GM18511 (cell line): Measurements from ENCODE around the gene USP53.
"Not testable (repeated sequence)": the region's sequence is repeated elsewhere in the genome, so short reads cannot be mapped to it uniquely, and the experiment has no call there.

Experiments used
- ATAC-seq: cut with Tn5 transposase; IDR thresholded peaks from one replicate; pipeline ENCODE4 v1.9.1; 2021; ENCODE audit warnings: mild to moderate bottlenecking, moderate library complexity; ENCODE audit not compliant: unreplicated experiment

USP53 gene

DNA sequence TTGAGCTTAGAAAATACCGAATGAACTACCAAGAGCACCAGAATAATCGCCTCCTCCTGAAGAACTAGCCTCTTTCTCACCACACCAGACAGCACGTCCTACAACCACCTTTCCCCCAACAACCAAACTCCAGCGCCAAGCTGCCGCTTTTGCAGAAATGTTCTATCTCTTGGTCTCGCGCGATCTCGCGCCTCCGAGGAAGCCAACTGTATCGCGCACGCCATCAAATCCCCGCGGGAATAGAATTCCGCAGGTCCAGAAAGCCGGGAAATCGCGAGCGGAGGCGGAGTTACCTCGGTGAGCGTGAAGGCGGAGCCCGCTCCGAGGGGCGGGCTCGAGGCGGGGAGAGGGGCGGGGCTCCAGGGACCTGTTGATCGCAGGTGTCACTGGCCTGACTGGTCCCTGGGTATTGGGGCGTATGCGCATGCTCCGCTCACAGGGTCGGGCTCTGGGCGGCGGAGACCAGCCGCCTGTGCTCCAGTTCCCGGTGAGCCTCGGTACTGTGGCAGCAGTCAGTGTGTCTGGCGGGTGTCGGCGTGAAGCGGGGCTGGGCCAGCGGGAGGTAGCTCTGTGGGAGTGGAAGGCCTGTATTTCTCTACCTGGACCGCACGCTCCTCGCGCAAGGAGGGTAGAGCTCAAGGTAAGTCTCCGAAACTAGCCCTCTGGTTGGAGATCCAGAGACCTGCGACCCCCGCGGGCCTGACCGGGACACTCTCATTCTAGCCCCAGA, at the start of gene USP53:
Gene USP53 (plus strand): TSS at position 480 of the 730 bp plus-strand sequence. CDS start 27,047 bp downstream, outside the sequence.
- ATAC-seq: peak; percentile 91

DNA sequence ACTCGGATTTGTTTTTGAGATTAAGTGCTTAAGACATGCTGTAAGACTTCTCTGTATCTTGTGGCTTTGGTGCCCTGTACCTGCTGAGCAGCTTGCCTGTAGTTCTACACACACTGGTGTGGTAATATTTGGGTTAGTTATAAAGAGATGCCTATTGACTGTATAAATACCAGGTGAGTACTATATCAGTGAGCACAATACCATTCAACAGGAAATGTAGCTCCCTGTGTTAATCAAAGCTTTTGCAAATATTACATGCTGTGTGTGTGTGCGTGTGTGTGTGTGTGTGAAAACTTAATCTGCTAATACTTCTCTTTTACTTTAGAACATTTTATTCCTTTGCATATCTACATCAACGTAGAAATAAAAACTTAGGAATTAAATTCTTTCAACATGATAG, 46.7 kb upstream of the USP53 start:
- no peak for ATAC-seq

DNA sequence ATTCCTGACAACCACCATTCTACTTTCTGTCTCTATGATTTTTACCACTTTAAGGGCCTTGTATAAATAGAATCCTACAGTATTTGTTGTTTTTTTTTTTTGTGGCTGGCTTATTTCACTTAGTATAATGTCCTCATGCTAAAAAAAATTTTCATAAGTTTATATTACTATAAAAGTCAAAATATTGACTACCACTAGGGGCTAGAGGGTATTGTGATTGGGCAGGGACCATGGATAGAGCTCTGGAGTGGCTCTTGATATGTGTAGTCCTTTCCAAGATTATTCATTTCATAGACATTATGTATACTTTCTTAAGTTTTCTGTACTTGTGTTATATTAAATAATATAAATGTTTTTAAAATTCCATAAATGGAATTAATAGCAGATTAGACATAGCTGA, 42.3 kb upstream of the USP53 start:
- no peak for ATAC-seq

- no peak for ATAC-seq
Observed at GRCh38 chr4:119172223-119172622, 40.3 kb upstream of the USP53 start.

DNA sequence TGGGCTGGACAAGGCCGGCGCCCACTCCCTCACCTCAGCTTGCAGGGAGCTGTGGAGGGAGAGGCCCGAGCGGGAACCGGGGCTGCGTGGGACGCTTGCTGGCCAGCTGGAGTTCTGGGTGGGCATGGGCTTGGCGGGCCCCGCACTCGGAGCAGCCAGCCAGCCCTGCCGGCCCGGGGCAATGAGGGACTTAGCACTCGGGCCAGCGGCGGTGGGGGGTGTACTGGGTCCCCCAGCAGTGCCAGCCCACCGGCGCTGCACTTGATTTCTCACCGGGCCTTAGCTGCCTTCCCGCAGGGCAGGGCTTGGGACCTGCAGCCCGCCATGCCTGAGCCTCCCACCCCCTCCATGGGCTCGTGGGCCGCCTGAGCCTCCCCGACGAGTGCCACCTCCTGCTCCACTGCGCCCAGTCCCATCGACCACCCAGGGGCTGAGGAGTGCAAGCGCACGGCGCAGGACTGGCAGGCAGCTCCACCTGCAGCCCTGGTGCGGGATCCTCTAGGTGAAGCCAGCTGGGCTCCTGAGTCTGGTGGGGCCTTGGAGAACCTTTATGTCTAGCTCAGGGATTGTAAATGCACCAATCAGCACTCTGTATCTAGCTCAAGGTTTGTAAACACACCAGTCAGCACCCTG, 38.7 kb upstream of the USP53 start:
- not testable (repeated sequence) for ATAC-seq

DNA sequence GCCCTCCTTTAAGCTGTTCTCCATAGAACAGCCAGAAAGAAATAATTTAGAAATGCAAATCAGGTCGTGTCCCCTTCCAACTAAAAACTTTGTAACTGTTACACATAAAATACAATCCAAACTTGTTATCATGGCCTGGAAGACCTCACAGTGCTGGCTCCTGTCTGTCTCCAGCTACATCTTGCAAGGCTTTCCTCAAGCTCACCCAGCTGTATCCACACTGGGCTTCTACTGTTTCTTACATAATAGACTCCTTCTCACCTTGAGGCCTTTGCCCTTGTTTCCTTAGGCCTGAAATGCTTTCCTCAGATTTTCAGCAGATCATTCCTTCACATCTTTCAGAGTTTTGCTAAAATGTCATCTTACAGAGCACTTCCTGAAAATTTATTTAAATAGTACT, 33.5 kb upstream of the USP53 start:
- ATAC-seq: no peak

GRCh38 chr4:119184128-119184527, 28.4 kb upstream of the USP53 start:
- no peak for ATAC-seq

DNA sequence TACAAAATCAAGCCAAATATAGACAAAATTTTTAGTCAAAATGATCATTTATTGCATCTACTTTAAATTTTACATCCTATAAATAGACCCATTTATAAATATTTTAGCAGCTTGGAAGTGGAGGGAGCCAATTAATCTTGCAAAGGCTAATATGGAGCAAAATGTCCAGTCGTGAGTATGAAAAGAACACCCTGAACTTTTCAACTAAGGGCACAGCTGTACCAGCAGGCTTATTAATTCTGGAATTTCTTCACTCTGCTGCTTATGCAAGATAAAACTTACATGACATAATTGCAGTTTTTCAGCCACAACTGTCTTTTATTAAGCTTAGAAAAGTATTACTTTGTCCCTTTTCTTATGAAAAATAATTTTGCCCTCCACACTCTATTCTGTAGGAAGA, 22.9 kb upstream of the USP53 start:
- no peak for ATAC-seq

GRCh38 chr4:119190354-119190753, 22.2 kb upstream of the USP53 start:
- no peak for ATAC-seq

DNA sequence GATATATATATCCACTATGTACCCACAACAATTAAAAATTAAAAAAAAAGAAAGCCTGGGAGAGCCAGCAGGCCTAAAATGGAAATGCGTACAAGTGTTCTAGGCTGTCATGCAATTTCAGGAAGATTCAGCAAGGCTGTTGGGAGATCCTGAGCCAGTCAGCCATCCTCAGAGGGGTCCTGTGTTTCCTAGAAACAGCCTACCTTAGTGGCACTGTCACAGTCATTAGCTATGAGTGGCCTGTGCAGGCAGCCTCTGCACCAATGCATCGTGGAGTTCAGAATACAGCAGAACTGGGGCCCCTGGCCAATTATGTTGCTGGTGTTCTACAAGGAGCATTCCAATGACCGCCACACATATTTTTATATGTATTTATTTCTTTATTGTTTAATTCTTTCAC, 21.0 kb upstream of the USP53 start:
- no peak for ATAC-seq

DNA sequence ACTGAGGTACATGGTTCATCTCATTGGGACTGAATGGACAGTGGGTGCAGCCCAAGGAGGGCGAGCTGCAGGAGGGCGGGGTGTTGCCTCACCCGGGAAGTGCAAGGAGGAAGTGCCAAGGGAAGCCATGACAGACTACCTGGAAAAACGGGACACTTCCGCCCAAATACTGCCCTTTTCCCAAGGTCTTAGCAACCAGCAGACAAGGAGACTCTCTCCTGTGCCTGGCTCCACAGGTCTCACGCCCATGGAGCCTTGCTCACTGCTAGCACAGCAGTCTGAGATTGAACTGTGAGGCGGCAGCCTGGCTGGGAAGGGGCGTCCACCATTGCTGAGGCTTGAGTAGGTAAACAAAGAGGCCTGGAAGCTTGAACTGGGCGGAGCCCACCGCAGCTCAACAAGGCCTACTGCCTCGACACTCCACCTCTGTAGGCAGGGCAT, 14.7 kb upstream of the USP53 start:
- no peak for ATAC-seq

GRCh38 chr4:119204916-119205315, 7.6 kb upstream of the USP53 start:
- ATAC-seq: no peak

- ATAC-seq: no peak
Observed at GRCh38 chr4:119205690-119206089, 6.8 kb upstream of the USP53 start.

DNA sequence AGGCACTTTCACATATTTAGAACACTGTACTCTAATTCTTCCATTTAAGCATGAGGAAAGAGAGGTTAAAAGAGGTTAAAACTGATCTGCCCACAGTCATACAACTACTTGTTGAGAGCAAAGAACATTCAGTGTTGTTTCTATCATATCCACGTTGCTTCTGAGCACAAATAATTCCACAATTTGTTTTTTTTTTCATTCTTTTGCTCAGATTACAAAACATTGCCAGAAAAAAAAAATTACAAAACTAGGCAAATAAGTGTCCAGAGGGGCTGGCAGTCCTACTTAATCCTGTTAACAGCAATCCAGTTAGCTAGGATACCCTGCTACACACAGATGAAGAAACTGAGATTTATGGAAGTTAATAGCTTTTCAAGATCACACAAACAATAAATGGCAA, 6.3 kb upstream of the USP53 start:
- ATAC-seq: no peak

DNA sequence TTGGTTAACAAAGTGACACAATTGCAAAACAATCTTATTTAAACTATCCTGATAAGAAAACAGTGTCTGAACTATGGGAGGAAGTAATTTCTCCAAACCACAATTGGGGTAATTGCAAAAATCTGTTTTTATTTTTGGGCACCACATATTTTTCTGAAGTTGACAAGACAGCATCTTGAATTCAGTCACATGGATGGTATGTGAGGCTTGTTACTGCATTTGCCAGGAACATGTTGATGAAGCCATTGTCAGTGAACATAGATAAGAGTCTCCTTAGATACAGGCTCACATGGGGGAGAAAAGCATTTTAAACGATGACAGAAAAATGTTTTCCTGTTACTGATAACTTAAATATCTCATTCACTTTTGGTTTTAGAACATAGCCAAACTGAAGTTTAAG, 5.5 kb upstream of the USP53 start:
- ATAC-seq: no peak

DNA sequence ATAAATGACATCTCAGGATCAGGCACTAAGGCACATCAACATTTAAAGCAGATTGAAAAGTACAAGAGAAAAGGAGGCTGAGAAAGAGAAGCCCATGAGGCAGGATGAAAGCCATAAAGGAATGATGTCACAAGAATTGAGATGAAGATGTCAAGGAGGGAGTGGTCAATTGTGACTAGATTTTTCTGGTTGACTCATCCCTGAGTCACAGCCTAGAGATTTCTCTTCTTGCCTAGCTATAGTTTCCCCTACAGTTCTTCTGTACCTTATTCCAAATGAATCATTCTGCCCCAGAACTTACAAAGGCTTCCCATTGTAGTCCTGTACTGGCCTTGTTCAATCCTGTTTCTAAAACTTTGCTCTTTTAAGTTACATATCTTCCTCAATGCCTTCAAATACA, 3.4 kb upstream of the USP53 start:
- ATAC-seq: no peak

- no peak for ATAC-seq
Observed at GRCh38 chr4:119209586-119209985, 2.9 kb upstream of the USP53 start.

GRCh38 chr4:119210775-119211174, 1.7 kb upstream of the USP53 start:
- ATAC-seq: no peak

GRCh38 chr4:119211867-119212233, 663 bp upstream of the USP53 start:
- ATAC-seq: peak; percentile 26

DNA sequence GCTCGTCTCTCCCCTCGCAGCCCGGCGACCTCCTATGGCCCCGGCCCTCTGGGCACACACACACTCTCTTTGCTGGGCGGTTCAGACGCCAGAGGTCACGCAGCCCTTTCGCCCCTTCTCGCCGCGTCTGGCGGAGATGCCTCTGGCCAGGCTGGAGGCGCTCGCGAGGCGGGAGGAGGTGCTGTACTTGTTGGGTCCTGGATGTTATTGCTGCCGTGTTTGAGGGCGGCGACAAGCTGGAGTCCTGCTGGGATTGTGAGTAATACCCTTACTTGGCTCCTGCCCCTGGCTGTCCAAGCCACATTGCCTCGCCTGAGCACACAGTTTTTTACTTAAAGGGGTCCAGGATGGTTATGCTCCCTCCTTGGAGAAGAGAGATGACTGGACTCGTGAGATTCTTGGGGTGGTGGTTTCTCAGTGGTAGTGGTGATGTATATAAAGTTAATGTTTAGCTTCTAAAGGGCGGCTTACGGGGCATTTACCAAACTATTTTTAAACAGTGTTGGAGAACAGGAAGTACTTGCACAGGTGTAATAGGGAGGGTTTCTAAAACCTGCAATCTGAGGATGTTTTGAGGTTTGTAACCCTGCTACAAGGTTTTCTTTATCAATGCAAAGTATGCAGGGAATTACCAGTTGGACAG, 572 bp downstream of the USP53 start:
- ATAC-seq: peak; percentile 66

DNA sequence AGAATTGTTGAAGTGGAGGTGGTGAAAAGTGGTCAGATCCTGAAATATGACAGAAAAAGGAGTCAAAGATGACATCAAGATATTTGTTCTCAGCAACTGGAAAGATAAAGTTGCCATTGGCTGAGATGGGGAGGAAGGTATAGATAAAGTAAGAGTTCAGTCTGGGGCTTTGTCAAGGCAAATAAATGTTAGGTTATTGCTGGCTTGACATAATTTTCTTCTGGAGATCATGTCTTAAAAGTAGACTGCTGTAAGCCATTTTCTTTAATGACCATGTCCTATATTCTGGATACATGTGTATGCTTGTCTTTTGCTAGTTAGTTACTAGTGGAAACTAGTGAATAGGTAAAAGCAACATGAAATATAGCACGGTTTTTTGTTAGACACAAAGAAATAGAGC, 5.6 kb downstream of the USP53 start:
- ATAC-seq: no peak

GRCh38 chr4:119221412-119221811, 8.9 kb downstream of the USP53 start:
- no peak for ATAC-seq
